Measurements from ENCODE around the gene CENPO.

The CENPO gene

DNA sequence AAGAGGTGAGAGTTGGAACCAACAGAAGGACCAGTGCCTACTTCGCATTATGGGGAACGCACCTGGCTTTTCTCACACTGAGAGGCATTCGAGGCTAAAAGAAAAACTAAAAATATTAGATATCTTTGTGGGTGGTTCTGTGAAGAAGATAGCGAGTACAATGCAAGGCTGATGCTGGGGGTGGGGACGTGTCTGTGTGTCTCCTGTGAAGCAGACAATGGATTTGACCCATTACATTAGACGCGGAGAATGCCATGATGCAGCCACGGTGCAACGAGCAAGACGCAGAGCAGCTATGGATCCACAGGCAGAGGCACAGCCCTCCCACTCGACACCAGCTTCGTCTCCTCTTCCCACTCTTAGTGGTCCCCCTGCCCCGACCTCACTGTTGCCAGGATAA lies 65.8 kb downstream of the CENPO start:
- no peak overlapping the region for H3K4me2 ChIP-seq (ENCODE audit: low read length)
- H3K9ac ChIP-seq (ENCODE audit: low read depth, low read length): no peak overlapping the region
- H3K4me1 ChIP-seq (ENCODE audit: control insufficient read depth, insufficient read depth, low read length): peaks cover 9% of the 10 kb centered on the region
- H3K9me3 ChIP-seq (replicated peaks; ENCODE audit: low read length): no peaks in the 10 kb centered on the region
- no peak overlapping the region for H3K4me3 ChIP-seq (ENCODE audit: low read length)
- no peaks in the 10 kb centered on the region for H3K27me3 ChIP-seq (ENCODE audit: control insufficient read depth, insufficient read depth, low read length)
- no peaks in the 10 kb centered on the region for H3K36me3 ChIP-seq (ENCODE audit: insufficient read depth, low read length)

- Histone ChIP-seq H3K27me3 (ENCODE audit: control insufficient read depth, insufficient read depth, low read length) (no peaks in the 10 kb centered on the region), H3K9ac (ENCODE audit: low read depth, low read length) (no peak overlapping the region), H3K4me2 (ENCODE audit: low read length) (no peak overlapping the region), H3K4me3 (ENCODE audit: low read length) (no peak overlapping the region), H3K4me1 (ENCODE audit: control insufficient read depth, insufficient read depth, low read length) (peaks cover 9% of the 10 kb centered on the region), H3K36me3 (ENCODE audit: insufficient read depth, low read length) (no peaks in the 10 kb centered on the region), H3K9me3 (replicated peaks; ENCODE audit: low read length) (no peaks in the 10 kb centered on the region)
These were observed 66.9 kb downstream of the CENPO start for GRCh38 chr2:24859968-24860600.

- Histone ChIP-seq H3K36me3 (ENCODE audit: insufficient read depth, low read length) (no peaks in the 10 kb centered on the region), H3K9me3 (replicated peaks; ENCODE audit: low read length) (no peaks in the 10 kb centered on the region), H3K27me3 (ENCODE audit: control insufficient read depth, insufficient read depth, low read length) (no peaks in the 10 kb centered on the region), H3K4me2 (ENCODE audit: low read length) (no peak overlapping the region), H3K9ac (ENCODE audit: low read depth, low read length) (no peak overlapping the region), H3K4me3 (ENCODE audit: low read length) (no peak overlapping the region), H3K4me1 (ENCODE audit: control insufficient read depth, insufficient read depth, low read length) (peaks cover 7% of the 10 kb centered on the region)
These were observed 67.4 kb downstream of the CENPO start for GRCh38 chr2:24860631-24861030.

DNA sequence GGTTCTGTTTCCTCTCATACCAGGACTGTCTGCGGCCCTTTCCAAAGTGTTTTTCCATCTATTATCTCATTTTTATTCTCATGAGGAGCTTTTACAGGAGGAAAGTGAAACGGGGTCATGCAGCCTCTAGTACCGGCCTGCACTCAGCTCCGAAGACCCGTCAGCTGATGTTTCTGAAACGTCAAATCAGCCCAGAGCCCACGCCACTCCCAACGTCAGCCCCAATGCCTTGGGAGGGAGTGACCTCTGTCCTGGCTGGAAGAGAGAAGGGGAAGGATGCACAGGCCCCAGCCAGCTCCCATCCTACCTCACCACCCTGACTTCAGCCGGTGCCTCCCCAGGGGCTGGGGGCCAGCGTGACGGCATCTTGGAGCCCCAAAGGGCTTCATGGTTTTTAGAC lies 68.3 kb downstream of the CENPO start:
- Histone ChIP-seq H3K4me2 (ENCODE audit: low read length) (no peak overlapping the region), H3K4me1 (ENCODE audit: control insufficient read depth, insufficient read depth, low read length) (no peaks in the 10 kb centered on the region), H3K4me3 (ENCODE audit: low read length) (no peak overlapping the region), H3K27me3 (ENCODE audit: control insufficient read depth, insufficient read depth, low read length) (no peaks in the 10 kb centered on the region), H3K9me3 (replicated peaks; ENCODE audit: low read length) (no peaks in the 10 kb centered on the region), H3K9ac (ENCODE audit: low read depth, low read length) (no peak overlapping the region), H3K36me3 (ENCODE audit: insufficient read depth, low read length) (no peaks in the 10 kb centered on the region)

GRCh38 chr2:24863641-24864040 lies 70.4 kb downstream of the CENPO start:
- Histone ChIP-seq H3K4me3 (ENCODE audit: low read length) (no peak overlapping the region), H3K36me3 (ENCODE audit: insufficient read depth, low read length) (no peaks in the 10 kb centered on the region), H3K4me1 (ENCODE audit: control insufficient read depth, insufficient read depth, low read length) (no peaks in the 10 kb centered on the region), H3K27me3 (ENCODE audit: control insufficient read depth, insufficient read depth, low read length) (no peaks in the 10 kb centered on the region), H3K9me3 (replicated peaks; ENCODE audit: low read length) (no peaks in the 10 kb centered on the region), H3K4me2 (ENCODE audit: low read length) (no peak overlapping the region), H3K9ac (ENCODE audit: low read depth, low read length) (no peak overlapping the region)

- Histone ChIP-seq H3K9ac (ENCODE audit: low read depth, low read length) (no peak overlapping the region), H3K9me3 (replicated peaks; ENCODE audit: low read length) (no peaks in the 10 kb centered on the region), H3K4me3 (ENCODE audit: low read length) (no peak overlapping the region), H3K4me2 (ENCODE audit: low read length) (no peak overlapping the region), H3K4me1 (ENCODE audit: control insufficient read depth, insufficient read depth, low read length) (peaks cover 2% of the 10 kb centered on the region), H3K27me3 (ENCODE audit: control insufficient read depth, insufficient read depth, low read length) (no peaks in the 10 kb centered on the region), H3K36me3 (ENCODE audit: insufficient read depth, low read length) (no peaks in the 10 kb centered on the region)
These were observed 73.7 kb downstream of the CENPO start for GRCh38 chr2:24866946-24867345.

DNA sequence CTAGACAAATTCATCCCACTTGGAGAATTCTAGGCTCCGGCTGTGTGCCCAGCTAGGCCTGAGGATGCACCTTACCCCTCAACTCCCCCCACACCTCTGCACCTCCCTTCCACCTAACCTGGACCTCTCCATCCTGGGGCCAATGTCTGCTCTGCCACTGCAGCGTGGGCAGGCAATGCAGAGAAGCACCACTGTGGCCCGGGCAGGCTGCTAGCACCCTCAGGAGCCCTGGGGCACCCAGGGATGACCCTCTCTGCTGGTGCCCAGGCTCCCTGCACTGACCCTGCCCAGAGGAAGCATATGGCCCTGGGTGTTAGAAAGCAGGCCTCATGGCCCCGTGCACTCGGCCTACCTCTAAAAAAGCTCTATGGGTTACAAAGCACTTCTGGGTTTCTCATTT lies 77.2 kb downstream of the CENPO start:
- no peak overlapping the region for H3K4me2 ChIP-seq (ENCODE audit: low read length)
- H3K27me3 ChIP-seq (ENCODE audit: control insufficient read depth, insufficient read depth, low read length): no peaks in the 10 kb centered on the region
- H3K9me3 ChIP-seq (replicated peaks; ENCODE audit: low read length): no peaks in the 10 kb centered on the region
- no peaks in the 10 kb centered on the region for H3K36me3 ChIP-seq (ENCODE audit: insufficient read depth, low read length)
- H3K4me3 ChIP-seq (ENCODE audit: low read length): no peak overlapping the region
- peaks cover 8% of the 10 kb centered on the region for H3K4me1 ChIP-seq (ENCODE audit: control insufficient read depth, insufficient read depth, low read length)
- no peak overlapping the region for H3K9ac ChIP-seq (ENCODE audit: low read depth, low read length)

GRCh38 chr2:24870891-24871705 lies 77.9 kb downstream of the CENPO start:
- H3K27me3 ChIP-seq (ENCODE audit: control insufficient read depth, insufficient read depth, low read length): no peaks in the 10 kb centered on the region
- H3K4me3 ChIP-seq (ENCODE audit: low read length): no peak overlapping the region
- no peaks in the 10 kb centered on the region for H3K9me3 ChIP-seq (replicated peaks; ENCODE audit: low read length)
- no peak overlapping the region for H3K9ac ChIP-seq (ENCODE audit: low read depth, low read length)
- H3K36me3 ChIP-seq (ENCODE audit: insufficient read depth, low read length): no peaks in the 10 kb centered on the region
- H3K4me2 ChIP-seq (ENCODE audit: low read length): no peak overlapping the region
- peaks cover 8% of the 10 kb centered on the region for H3K4me1 ChIP-seq (ENCODE audit: control insufficient read depth, insufficient read depth, low read length)

- H3K4me1 ChIP-seq (ENCODE audit: control insufficient read depth, insufficient read depth, low read length): peaks cover 8% of the 10 kb centered on the region
- no peak overlapping the region for H3K4me3 ChIP-seq (ENCODE audit: low read length)
- H3K9ac ChIP-seq (ENCODE audit: low read depth, low read length): no peak overlapping the region
- H3K36me3 ChIP-seq (ENCODE audit: insufficient read depth, low read length): no peaks in the 10 kb centered on the region
- H3K9me3 ChIP-seq (replicated peaks; ENCODE audit: low read length): no peaks in the 10 kb centered on the region
- H3K4me2 ChIP-seq (ENCODE audit: low read length): no peak overlapping the region
- H3K27me3 ChIP-seq (ENCODE audit: control insufficient read depth, insufficient read depth, low read length): no peaks in the 10 kb centered on the region
These were observed 78.7 kb downstream of the CENPO start for GRCh38 chr2:24871852-24872333.
